Vagina (tissue), 2 donors: ENCODE results near the gene CTPS2.

Experiments
- CTCF ChIP-seq, 3 experiments: fragments of 450-650 bp in 2 of 3; fragments of 200-600 bp in 1 of 3; sonication (generic) in 1 of 3; IDR thresholded peaks; one replicate each; pipeline ENCODE4 v1.5.1; 2017 to 2019; ENCODE audit warnings: antibody characterized with exemption in 3 of 3, mild to moderate bottlenecking in 2 of 3, moderate library complexity in 2 of 3
- POLR2A ChIP-seq, 2 donors: fragments of 450-650 bp; IDR thresholded peaks; one replicate each; pipeline ENCODE4 v1.6.1; 2017; ENCODE audit warnings: antibody characterized with exemption in 2 of 2, mild to moderate bottlenecking in 2 of 2, moderate library complexity in 2 of 2
- POLR2AphosphoS5 ChIP-seq, 2 donors: sonication (generic); formaldehyde crosslinking; IDR thresholded peaks; one replicate each; pipeline ENCODE4 v1.9.0; 2017; ENCODE audit warnings: antibody characterized with exemption in 2 of 2, mild to moderate bottlenecking in 2 of 2, low read depth in 1 of 2; ENCODE audit not compliant: insufficient read depth in 1 of 2

- TF ChIP-seq CTCF (IDR thresholded peaks at IDR 0.05) (no peak), POLR2A (IDR thresholded peaks at IDR 0.05) (no peak), POLR2AphosphoS5 (IDR thresholded peaks at IDR 0.05; ENCODE audit: insufficient read depth in 1 of 2, low read depth in 1 of 2) (no peak)
Observed at GRCh38 chrX:16745659-16746058, 33.2 kb upstream of the CTPS2 start.
